ENCODE results near the gene LYZL4.

The LYZL4 gene

GRCh38 chr3:42410370-42411131, at the start of gene LYZL4:
Gene LYZL4, minus strand, starts transcription at chr3:42410610. Its CDS starts 3,359 bp downstream, at chr3:42407251.
- DNase-seq, result no peak

GRCh38 chr3:42459151-42459550, 48.7 kb upstream of the LYZL4 start:
- DNase-seq, result no peak

- no peak for DNase-seq
Measured at GRCh38 chr3:42456211-42456610, 45.8 kb upstream of the LYZL4 start.

- DNase-seq, result no peak
Measured at GRCh38 chr3:42451546-42452230, 41.3 kb upstream of the LYZL4 start.

- DNase-seq, result no peak
Measured at GRCh38 chr3:42451116-42451515, 40.7 kb upstream of the LYZL4 start.

- DNase-seq, result no peak
Measured at GRCh38 chr3:42450567-42450966, 40.2 kb upstream of the LYZL4 start.

GRCh38 chr3:42447481-42447880, 37.1 kb upstream of the LYZL4 start:
- no peak for DNase-seq

- DNase-seq, result no peak
Measured at GRCh38 chr3:42446111-42447050, 36.0 kb upstream of the LYZL4 start.

- DNase-seq, result peak; percentile 68
Measured at GRCh38 chr3:42443819-42444436, 33.5 kb upstream of the LYZL4 start.

- DNase-seq, result no peak
Measured at GRCh38 chr3:42443292-42443691, 32.9 kb upstream of the LYZL4 start.

GRCh38 chr3:42442640-42443039, 32.2 kb upstream of the LYZL4 start:
- no peak for DNase-seq

GRCh38 chr3:42441791-42442190, 31.4 kb upstream of the LYZL4 start:
- no peak for DNase-seq

- no peak for DNase-seq
Measured at GRCh38 chr3:42440924-42441323, 30.5 kb upstream of the LYZL4 start.

- DNase-seq, result no peak
Measured at GRCh38 chr3:42439261-42440115, 29.1 kb upstream of the LYZL4 start.

GRCh38 chr3:42438758-42439157, 28.3 kb upstream of the LYZL4 start:
- DNase-seq, result no peak

GRCh38 chr3:42438193-42438592, 27.8 kb upstream of the LYZL4 start:
- DNase-seq, result no peak

- no peak for DNase-seq
Measured at GRCh38 chr3:42434777-42435380, 24.5 kb upstream of the LYZL4 start.

- no peak for DNase-seq
Measured at GRCh38 chr3:42432485-42432884, 22.1 kb upstream of the LYZL4 start.

GRCh38 chr3:42430781-42431532, 20.5 kb upstream of the LYZL4 start:
- DNase-seq, result no peak

- no peak for DNase-seq
Measured at GRCh38 chr3:42428830-42429229, 18.4 kb upstream of the LYZL4 start.

All from GDM1 (cell line).